ENCODE results near the gene RAB41.
A peak's percentile ranks its signal among the peaks of the same experiment; 100 is the strongest.
"Not testable (repeated sequence)": the region's sequence is repeated elsewhere in the genome, so short reads cannot be mapped to it uniquely, and the experiment has no call there.

The RAB41 gene

GRCh38 chrX:70281951-70282350 is at the start of gene RAB41:
TSS of gene RAB41 (plus strand) at chrX:70282172. CDS start at chrX:70282218, 46 bp downstream.
- DNase-seq: no peak

GRCh38 chrX:70234355-70234754 is 47.6 kb upstream of the RAB41 start, which contains the start of gene AWAT1:
TSS of gene AWAT1 (plus strand) at chrX:70234655. CDS start at chrX:70234696, 41 bp downstream.
- no peak for DNase-seq

- DNase-seq: no peak
Observed at GRCh38 chrX:70240751-70241150, 41.2 kb upstream of the RAB41 start.

- DNase-seq: no peak
Observed at GRCh38 chrX:70241501-70241900, 40.5 kb upstream of the RAB41 start.

GRCh38 chrX:70243601-70244000 is 38.4 kb upstream of the RAB41 start:
- DNase-seq: not testable (repeated sequence)

GRCh38 chrX:70244881-70245280 is 37.1 kb upstream of the RAB41 start:
- no peak for DNase-seq

- no peak for DNase-seq
Observed at GRCh38 chrX:70247252-70247651, 34.7 kb upstream of the RAB41 start.

GRCh38 chrX:70252491-70252890 is 29.5 kb upstream of the RAB41 start:
- DNase-seq: no peak

GRCh38 chrX:70253377-70254062 is 28.5 kb upstream of the RAB41 start:
- DNase-seq: no peak

- no peak for DNase-seq
Observed at GRCh38 chrX:70254063-70254400, 27.9 kb upstream of the RAB41 start.

GRCh38 chrX:70254909-70255308 is 27.1 kb upstream of the RAB41 start:
- DNase-seq: no peak

- DNase-seq: no peak
Observed at GRCh38 chrX:70255452-70255851, 26.5 kb upstream of the RAB41 start.

- no peak for DNase-seq
Observed at GRCh38 chrX:70257423-70258288, 24.3 kb upstream of the RAB41 start.

GRCh38 chrX:70260104-70260503 is 21.9 kb upstream of the RAB41 start, which contains the start of gene P2RY4:
TSS of gene P2RY4 (minus strand) at chrX:70260204. CDS start at chrX:70259624, 580 bp downstream.
- no peak for DNase-seq

GRCh38 chrX:70262952-70263567 is 18.9 kb upstream of the RAB41 start:
- DNase-seq: peak; percentile 17 to 49

GRCh38 chrX:70264784-70265183 is 17.2 kb upstream of the RAB41 start:
- DNase-seq: no peak

- no peak for DNase-seq
Observed at GRCh38 chrX:70268034-70268433, 13.9 kb upstream of the RAB41 start, which contains the start of gene ARR3. TSS of gene ARR3 (plus strand) at chrX:70268334. CDS start at chrX:70269386, 1,052 bp downstream.

GRCh38 chrX:70274029-70274428 is 7.9 kb upstream of the RAB41 start:
- DNase-seq: not testable (repeated sequence)

- no peak for DNase-seq
Observed at GRCh38 chrX:70279081-70279480, 2.9 kb upstream of the RAB41 start.

- DNase-seq: no peak
Observed at GRCh38 chrX:70280573-70280972, 1.4 kb upstream of the RAB41 start.

- DNase-seq: no peak
Observed at GRCh38 chrX:70289168-70289792, 7.3 kb downstream of the RAB41 start.

GRCh38 chrX:70289793-70290770 is 8.1 kb downstream of the RAB41 start, which contains the start of the genes KIF4A and PDZD11:
TSS of gene KIF4A (plus strand) at chrX:70290104. CDS start at chrX:70290459, 355 bp downstream.
TSS of gene PDZD11 (minus strand) at chrX:70289927. CDS start at chrX:70289341, 586 bp downstream.
- DNase-seq: peak; percentile 77 to 81

Data from stimulated activated CD4-positive, alpha-beta T cell treated with anti-CD3 and anti-CD28 coated beads, Interleukin-2, amount 100 ng/mL, for 24 hours (primary cell).